CD4-positive, alpha-beta T cell (primary cell): ENCODE measurements around the gene PJVK. TPM values are rescaled to one million over a fixed set of nuclear protein-coding genes. Genes with fewer than 3 reads are reported as not detected.
"Not testable (repeated sequence)": the region's sequence is repeated elsewhere in the genome, so short reads cannot be mapped to it uniquely, and the experiment has no call there.

Experiments
- ATAC-seq: fragments of 200-7000 bp; cut with Tn5 transposase; one replicate; pipeline ENCODE4 v1.10.0; 2022; ENCODE audit warnings: mild to moderate bottlenecking; ENCODE audit not compliant: poor library complexity
- CTCF ChIA-PET: fragments of 350-600 bp; sonication (Branson Sonifier 250); formaldehyde crosslinking; loops from one replicate; lab custom pipeline; 2021; ENCODE audit warnings: antibody characterized with exemption, inconsistent platforms; lab: Charles Lee
- POLR2A ChIA-PET: fragments of 350-600 bp; sonication (Branson Sonifier 250); formaldehyde crosslinking; loops from one replicate; lab custom pipeline; 2021; ENCODE audit warnings: antibody characterized with exemption, inconsistent platforms; lab: Charles Lee
- DNase-seq, 14 experiments: peaks; one replicate each; pipeline ENCODE4 v3.0.0-alpha.2; 2013 to 2020; ENCODE audit warnings: mixed read lengths in 2 of 14
- H3K27ac ChIP-seq, 2 donors: one replicate each; pipeline versions ENCODE4 v1.5.1 to v1.7.0; 2013; ENCODE audit warnings: low read length in 2 of 2, low read depth in 1 of 2, mild to moderate bottlenecking in 1 of 2
- H3K27me3 ChIP-seq, 2 experiments: 1 replicate in 1 of 2; 2 replicates in 1 of 2; pipeline versions ENCODE4 v1.6.1 to v1.7.0; 2013; ENCODE audit warnings: low read length in 2 of 2, control low read depth in 1 of 2, mild to moderate bottlenecking in 1 of 2, moderate library complexity in 1 of 2; ENCODE audit not compliant: insufficient read depth in 2 of 2, control insufficient read depth in 1 of 2
- H3K36me3 ChIP-seq: one replicate; pipeline ENCODE4 v1.6.1; 2013; ENCODE audit warnings: low read length, control low read depth; ENCODE audit not compliant: insufficient read depth
- H3K4me1 ChIP-seq: one replicate; pipeline ENCODE4 v1.6.1; 2013; ENCODE audit warnings: low read length, control low read depth; ENCODE audit not compliant: insufficient read depth
- H3K4me3 ChIP-seq: one replicate; pipeline ENCODE4 v1.5.1; 2013; ENCODE audit warnings: mild to moderate bottlenecking, low read length, moderate library complexity
- H3K9me3 ChIP-seq, 2 experiments: 1 replicate in 1 of 2; 2 replicates in 1 of 2; pipeline versions ENCODE4 v1.6.1 to v1.7.0; 2013; ENCODE audit warnings: low read length in 2 of 2, mild to moderate bottlenecking in 2 of 2, control low read depth in 1 of 2, moderate library complexity in 1 of 2; ENCODE audit not compliant: control insufficient read depth in 1 of 2, insufficient read depth in 1 of 2
- H3K27ac Mint-ChIP-seq: one replicate; pipeline ENCODE4 v1.8.0; 2020; ENCODE audit warnings: mixed read lengths
- H3K27me3 Mint-ChIP-seq: one replicate; pipeline ENCODE4 v1.8.0; 2021; ENCODE audit warnings: mixed read lengths
- H3K36me3 Mint-ChIP-seq: one replicate; pipeline ENCODE4 v1.8.0; 2021; ENCODE audit warnings: low read depth, mixed read lengths
- H3K4me1 Mint-ChIP-seq: one replicate; pipeline ENCODE4 v1.8.0; 2021; ENCODE audit warnings: low read depth, mixed read lengths
- H3K4me3 Mint-ChIP-seq: one replicate; pipeline ENCODE4 v1.8.0; 2020; ENCODE audit warnings: mild to moderate bottlenecking, mixed read lengths
- H3K9me3 Mint-ChIP-seq: one replicate; pipeline ENCODE4 v1.8.0; 2020; ENCODE audit warnings: mixed read lengths
- CTCF ChIP-seq: fragments of 200-600 bp; IDR thresholded peaks from one replicate; pipeline ENCODE4 v1.8.0; 2022; ENCODE audit warnings: antibody characterized with exemption, mild to moderate bottlenecking
- intact Hi-C, 2 experiments: fragments of 100-400 bp; cut with DNase I in 1 of 2; cut with micrococcal nuclease in 1 of 2; formaldehyde crosslinking; loops; one replicate each; pipeline versions ENCODE4 v1.15.1 to v1.9.0; 2023 to 2025; cut with DNase I, micrococcal nuclease
- total RNA-seq, 174 experiments: library from RNA in 2 of 174; stranded (reverse) in 2 of 174; gene quantifications; one replicate each; pipeline ENCODE4 v1.2.3 and lab custom pipeline; 2021 to 2026

Gene PJVK
- total RNA-seq, 2 experiments from 2014 or later = 3.8 to 4.2 TPM

- no peak for ATAC-seq
- Histone ChIP-seq H3K27ac (no peak overlapping the region), H3K4me3 (no peak overlapping the region), H3K27me3 (no peaks in the 10 kb centered on the region), H3K4me1 (peaks cover 8% of the 10 kb centered on the region), H3K9me3 (no peaks in the 10 kb centered on the region), H3K36me3 (no peaks in the 10 kb centered on the region)
- H3K4me3 Mint-ChIP-seq = no peak overlapping the region
- ChIA-PET CTCF (interaction anchor here (0.6 kb wide), 1 partner anchor 38 kb away, joined by 3 read pairs; no protein-coding TSS in a partner anchor), POLR2A (no interaction called here)
- no peaks in the 10 kb centered on the region for H3K9me3 Mint-ChIP-seq
- H3K27me3 Mint-ChIP-seq = no peaks in the 10 kb centered on the region
- no peak for TF ChIP-seq CTCF
- no peak for DNase-seq
- intact Hi-C loops = no loop called here
- no peaks in the 10 kb centered on the region for H3K36me3 Mint-ChIP-seq
- H3K27ac Mint-ChIP-seq = no peak overlapping the region
- H3K4me1 Mint-ChIP-seq = peaks cover 4% of the 10 kb centered on the region
Observed at GRCh38 chr2:178455947-178456346, 4.8 kb downstream of the PJVK start.

GRCh38 chr2:178457390-178457886 lies 6.3 kb downstream of the PJVK start:
- ATAC-seq (no peak), DNase-seq (no peak)
- no peaks in the 10 kb centered on the region for H3K4me1 ChIP-seq
- no peak for TF ChIP-seq CTCF
- H3K36me3 Mint-ChIP-seq = no peaks in the 10 kb centered on the region
- no peak overlapping the region for H3K27ac ChIP-seq
- H3K36me3 ChIP-seq = no peaks in the 10 kb centered on the region
- CTCF ChIA-PET = interaction anchor here (0.9 kb wide), 1 partner anchor 10 kb away, joined by 3 read pairs; no protein-coding TSS in a partner anchor
- H3K27me3 Mint-ChIP-seq = no peaks in the 10 kb centered on the region
- no peaks in the 10 kb centered on the region for H3K27me3 ChIP-seq
- H3K9me3 ChIP-seq = no peaks in the 10 kb centered on the region
- intact Hi-C loops = no loop called here
- H3K4me3 Mint-ChIP-seq = no peak overlapping the region
- no peak overlapping the region for H3K27ac Mint-ChIP-seq
- POLR2A ChIA-PET = no interaction called here
- no peaks in the 10 kb centered on the region for H3K4me1 Mint-ChIP-seq
- no peak overlapping the region for H3K4me3 ChIP-seq
- no peaks in the 10 kb centered on the region for H3K9me3 Mint-ChIP-seq

- Mint-ChIP-seq H3K27ac (no peak overlapping the region), H3K4me1 (no peaks in the 10 kb centered on the region), H3K4me3 (no peak overlapping the region), H3K27me3 (no peaks in the 10 kb centered on the region), H3K9me3 (no peaks in the 10 kb centered on the region), H3K36me3 (peaks cover 4% of the 10 kb centered on the region)
- Histone ChIP-seq H3K9me3 (no peaks in the 10 kb centered on the region), H3K36me3 (no peaks in the 10 kb centered on the region), H3K27me3 (no peaks in the 10 kb centered on the region), H3K27ac (no peak overlapping the region), H3K4me1 (no peaks in the 10 kb centered on the region), H3K4me3 (no peak overlapping the region)
- DNase-seq (no peak), ATAC-seq (no peak)
- ChIA-PET CTCF (interaction anchor here (1.5 kb wide), 1 partner anchor 27 kb away, joined by 3 read pairs; no protein-coding TSS in a partner anchor), POLR2A (no interaction called here)
- TF ChIP-seq CTCF = no peak
- intact Hi-C loops = no loop called here
Observed at GRCh38 chr2:178469219-178469849, 18.2 kb downstream of the PJVK start.

- H3K27me3 ChIP-seq, ATAC-seq, H3K27me3 Mint-ChIP-seq, H3K4me3 Mint-ChIP-seq, H3K36me3 ChIP-seq, H3K9me3 Mint-ChIP-seq, H3K36me3 Mint-ChIP-seq, H3K27ac ChIP-seq, H3K9me3 ChIP-seq, DNase-seq, H3K4me1 Mint-ChIP-seq, H3K4me3 ChIP-seq, H3K4me1 ChIP-seq, H3K27ac Mint-ChIP-seq: not testable (repeated sequence)
- CTCF ChIA-PET = interaction anchor here (0.7 to 2.3 kb wide), 2 partner anchors 57 to 69 kb away, joined by 4 to 9 read pairs; no protein-coding TSS in a partner anchor
- POLR2A ChIA-PET = interaction anchor here (2.2 kb wide), 1 partner anchor 20 kb away, joined by 8 read pairs; the partner anchor contains the start of genes PJVK and PRKRA
- intact Hi-C loops = loop anchor here in 1 of 2 experiments (1.0 kb wide), 1 partner anchor 60 kb away; no protein-coding TSS in a partner anchor
Observed at GRCh38 chr2:178471313-178471712, 20.1 kb downstream of the PJVK start.
